ENCODE results near the gene KIAA1958.

DNA sequence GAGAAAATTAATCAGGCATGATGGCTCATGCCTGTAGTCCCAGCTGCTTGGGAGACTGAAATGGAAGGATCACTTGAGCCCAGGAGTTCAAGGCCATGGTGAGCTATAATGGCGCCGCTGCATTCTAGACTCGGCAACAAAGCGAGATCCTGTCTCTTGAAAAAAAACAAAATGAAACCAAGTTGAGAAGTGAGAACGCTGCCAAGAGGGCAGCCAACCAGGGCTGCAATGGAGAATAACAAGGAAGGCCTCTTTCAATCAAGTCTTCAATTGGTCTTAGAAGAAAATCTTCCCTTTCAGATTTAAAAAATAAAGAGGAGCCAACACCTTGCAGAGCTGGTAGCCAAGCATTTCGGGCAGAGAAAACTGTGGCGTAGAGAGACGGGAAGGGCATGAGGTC lies 14.7 kb downstream of the KIAA1958 start:
- TF ChIP-seq, protein P1, sequence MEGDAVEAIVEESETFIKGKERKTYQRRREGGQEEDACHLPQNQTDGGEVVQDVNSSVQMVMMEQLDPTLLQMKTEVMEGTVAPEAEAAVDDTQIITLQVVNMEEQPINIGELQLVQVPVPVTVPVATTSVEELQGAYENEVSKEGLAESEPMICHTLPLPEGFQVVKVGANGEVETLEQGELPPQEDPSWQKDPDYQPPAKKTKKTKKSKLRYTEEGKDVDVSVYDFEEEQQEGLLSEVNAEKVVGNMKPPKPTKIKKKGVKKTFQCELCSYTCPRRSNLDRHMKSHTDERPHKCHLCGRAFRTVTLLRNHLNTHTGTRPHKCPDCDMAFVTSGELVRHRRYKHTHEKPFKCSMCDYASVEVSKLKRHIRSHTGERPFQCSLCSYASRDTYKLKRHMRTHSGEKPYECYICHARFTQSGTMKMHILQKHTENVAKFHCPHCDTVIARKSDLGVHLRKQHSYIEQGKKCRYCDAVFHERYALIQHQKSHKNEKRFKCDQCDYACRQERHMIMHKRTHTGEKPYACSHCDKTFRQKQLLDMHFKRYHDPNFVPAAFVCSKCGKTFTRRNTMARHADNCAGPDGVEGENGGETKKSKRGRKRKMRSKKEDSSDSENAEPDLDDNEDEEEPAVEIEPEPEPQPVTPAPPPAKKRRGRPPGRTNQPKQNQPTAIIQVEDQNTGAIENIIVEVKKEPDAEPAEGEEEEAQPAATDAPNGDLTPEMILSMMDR (IDR thresholded peaks at IDR 0.05; ENCODE audit: low read length) = no peak
- TF ChIP-seq EZH2 (IDR thresholded peaks at IDR 0.05; ENCODE audit: borderline replicate concordance, low read length) = no peak
